Ishikawa (cell line): Measurements from ENCODE around the gene IL1RAPL1.

Experiments
- CEBPB ChIP-seq: IDR thresholded peaks from 2 replicates; pipeline ENCODE4 v1.6.1; 2012
- CREB1 ChIP-seq: IDR thresholded peaks from 2 replicates; pipeline ENCODE4 v1.6.1; 2012; ENCODE audit warnings: low read depth
- EGR1 ChIP-seq: IDR thresholded peaks from 2 replicates; pipeline ENCODE4 v1.6.1; 2012
- EP300 ChIP-seq: IDR thresholded peaks from 2 replicates; pipeline ENCODE4 v1.6.1; 2012; ENCODE audit warnings: borderline replicate concordance
- FOXM1 ChIP-seq: IDR thresholded peaks from 2 replicates; pipeline ENCODE4 v1.6.1; 2012; ENCODE audit warnings: low read depth, borderline replicate concordance
- NFIC ChIP-seq: IDR thresholded peaks from 2 replicates; pipeline ENCODE4 v1.6.1; 2012
- RAD21 ChIP-seq: IDR thresholded peaks from 2 replicates; pipeline ENCODE4 v1.6.1; 2012; ENCODE audit warnings: low read depth
- REST ChIP-seq: IDR thresholded peaks from 2 replicates; pipeline ENCODE4 v1.6.1; 2012; ENCODE audit warnings: low read depth, mild to moderate bottlenecking
- TAF1 ChIP-seq: IDR thresholded peaks from 2 replicates; pipeline ENCODE4 v1.6.1; 2012; ENCODE audit warnings: low read depth, mild to moderate bottlenecking
- TCF12 ChIP-seq: IDR thresholded peaks from 2 replicates; pipeline ENCODE4 v1.6.1; 2012; ENCODE audit warnings: low read depth
- TEAD4 ChIP-seq: IDR thresholded peaks from 2 replicates; pipeline ENCODE4 v1.6.1; 2012
- USF1 ChIP-seq: IDR thresholded peaks from 2 replicates; pipeline ENCODE4 v1.6.1; 2012
- YY1 ChIP-seq: IDR thresholded peaks from 2 replicates; pipeline ENCODE4 v1.6.1; 2012; ENCODE audit warnings: low read depth
- ZBTB7A ChIP-seq: IDR thresholded peaks from 2 replicates; pipeline ENCODE4 v1.6.1; 2012; ENCODE audit warnings: low read depth
- TF ChIP-seq, protein P1 (sequence below): IDR thresholded peaks from 2 replicates; pipeline ENCODE4 v1.6.1; 2012

IL1RAPL1 gene

DNA sequence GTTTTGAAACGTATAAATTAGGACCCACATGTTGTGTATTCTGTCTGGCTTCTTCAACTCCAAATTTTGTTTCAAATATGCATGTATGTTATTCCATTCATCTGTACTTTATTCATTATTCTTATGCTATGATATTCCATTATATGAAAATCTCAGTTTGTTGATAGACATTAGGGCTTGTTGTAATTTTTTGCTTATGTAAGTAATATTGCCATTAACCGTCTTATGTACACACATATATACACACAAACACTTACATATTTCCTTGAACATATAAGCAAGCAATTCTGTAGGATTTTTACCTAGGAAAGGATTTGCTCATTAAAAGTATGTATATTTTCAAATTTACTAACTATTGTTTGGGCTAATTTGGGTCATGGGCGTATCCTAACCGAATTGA is 820.1 kb downstream of the IL1RAPL1 start:
- no peak for TF ChIP-seq YY1
- TF ChIP-seq USF1: no peak
- TF ChIP-seq REST: no peak
- TF ChIP-seq, protein P1, sequence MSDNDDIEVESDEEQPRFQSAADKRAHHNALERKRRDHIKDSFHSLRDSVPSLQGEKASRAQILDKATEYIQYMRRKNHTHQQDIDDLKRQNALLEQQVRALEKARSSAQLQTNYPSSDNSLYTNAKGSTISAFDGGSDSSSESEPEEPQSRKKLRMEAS: no peak
- no peak for TF ChIP-seq ZBTB7A
- TF ChIP-seq CREB1: no peak

DNA sequence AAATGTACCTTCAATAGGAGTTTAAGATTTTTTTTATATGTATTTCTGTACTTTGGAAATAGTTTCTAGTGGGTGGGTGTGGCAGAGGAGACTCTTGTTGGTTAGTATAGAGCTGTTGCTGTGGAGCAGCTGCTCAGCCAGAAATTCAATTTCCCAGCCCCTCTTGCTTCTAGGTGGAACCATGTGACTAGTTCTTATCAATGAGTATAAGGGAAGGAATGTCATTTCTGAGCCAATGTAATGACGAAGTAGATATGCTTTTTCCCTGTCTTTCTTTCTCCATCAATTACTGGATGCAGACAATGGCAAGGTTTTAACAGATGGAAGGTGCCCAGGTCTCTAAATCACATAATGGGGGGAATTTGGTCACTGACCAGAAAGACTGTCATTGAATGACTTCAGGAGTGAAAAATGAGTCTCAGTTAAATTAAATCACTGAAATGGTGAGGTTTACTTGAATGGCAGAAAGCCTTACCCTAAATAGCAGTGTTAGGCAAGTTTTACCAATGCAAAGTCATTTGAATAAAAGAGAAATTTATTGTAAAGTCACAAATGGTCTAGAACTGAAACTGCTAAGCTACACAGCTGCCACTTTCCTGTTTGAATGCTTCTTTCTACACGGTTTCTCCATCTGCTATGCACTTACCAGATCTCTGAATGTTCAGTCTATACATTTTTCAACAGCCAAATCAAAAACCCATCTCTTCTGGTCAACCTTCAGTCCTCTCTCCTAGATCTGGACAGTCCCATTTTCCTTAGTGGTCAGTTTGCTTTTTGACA is 832.7 kb downstream of the IL1RAPL1 start:
- TF ChIP-seq CEBPB (no peak), FOXM1 (no peak), TEAD4 (no peak), TCF12 (no peak), NFIC (no peak), YY1 (no peak), USF1 (no peak), ZBTB7A (no peak), RAD21 (no peak), REST (no peak), EGR1 (no peak), EP300 (no peak), TAF1 (no peak), CREB1 (no peak)
- TF ChIP-seq, protein P1: no peak

GRCh38 chrX:29422034-29422433 is 834.8 kb downstream of the IL1RAPL1 start:
- TF ChIP-seq TAF1 (no peak), TEAD4 (no peak), NFIC (no peak), RAD21 (no peak), YY1 (no peak), EGR1 (no peak), TCF12 (no peak), FOXM1 (no peak), CEBPB (no peak), ZBTB7A (no peak), REST (no peak), USF1 (no peak), EP300 (no peak), CREB1 (no peak)
- TF ChIP-seq, protein P1: no peak

DNA sequence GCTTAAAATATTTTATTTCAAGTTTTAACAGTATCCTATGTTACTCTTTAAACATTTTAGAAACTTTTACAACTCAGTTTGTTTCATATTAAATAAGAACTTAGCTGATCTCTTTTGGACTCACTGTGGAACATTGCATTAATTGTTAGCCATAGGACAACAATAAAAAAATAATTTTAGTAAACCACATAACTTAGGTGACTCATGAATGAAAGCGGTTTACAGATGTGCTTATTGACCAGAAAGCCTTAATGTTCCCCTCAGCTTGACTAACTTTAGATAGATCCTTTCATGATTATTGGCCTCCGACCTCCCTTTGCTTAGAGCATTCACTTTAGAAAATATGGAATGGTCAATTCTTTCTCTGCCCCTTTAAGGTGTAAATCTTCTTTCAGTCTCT is 844.6 kb downstream of the IL1RAPL1 start:
- TF ChIP-seq CREB1 (no peak), RAD21 (no peak), CEBPB (no peak), TAF1 (no peak), NFIC (no peak), USF1 (no peak)
